GM19455 (cell line): ENCODE data around the gene SPDYC.

Experiments
- ATAC-seq: cut with Tn5 transposase; IDR thresholded peaks from one replicate; pipeline ENCODE4 v1.9.1; 2021; ENCODE audit not compliant: unreplicated experiment

The SPDYC gene

DNA sequence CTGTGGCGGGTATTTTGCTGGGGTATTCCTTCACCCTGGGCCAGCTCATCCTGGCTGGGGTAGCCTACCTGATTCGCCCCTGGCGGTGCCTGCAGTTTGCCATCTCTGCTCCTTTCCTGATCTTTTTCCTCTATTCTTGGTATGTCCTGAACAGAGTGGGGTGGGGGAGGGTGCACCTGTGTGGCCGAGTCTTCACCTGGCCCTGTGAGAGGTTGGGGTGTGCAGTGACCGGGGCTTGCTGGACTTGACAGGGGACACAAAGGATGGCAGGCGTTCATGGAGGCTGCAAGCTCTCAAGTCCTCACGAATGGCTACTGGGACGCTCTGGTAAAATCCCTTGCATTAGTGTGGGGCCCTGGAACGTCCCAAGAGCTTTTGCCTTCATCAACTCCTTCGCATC lies 51.0 kb downstream of the SPDYC start:
- ATAC-seq: no peak
